A549 (cell line): Measurements from ENCODE around the gene TERB1. TPM values are rescaled to one million over a fixed set of nuclear protein-coding genes. Genes with fewer than 3 reads are reported as not detected.
A peak's percentile ranks its signal among the peaks of the same experiment; 100 is the strongest.

Source experiments
- CBX2 ChIP-seq: fragments of 200-600 bp; sonication (generic); IDR thresholded peaks from 2 replicates; pipeline ENCODE4 v1.6.1; 2016; ENCODE audit warnings: low read depth, mild to moderate bottlenecking, borderline replicate concordance
- EHF ChIP-seq: fragments of 250-450 bp; sonication (Bioruptor Pico); IDR thresholded peaks from 2 replicates; pipeline ENCODE4 v1.5.0; 2020; ENCODE audit warnings: mild to moderate bottlenecking
- EHMT2 ChIP-seq: fragments of 200-600 bp; sonication (generic); IDR thresholded peaks from 2 replicates; pipeline ENCODE4 v1.6.1; 2016; ENCODE audit warnings: antibody characterized with exemption, low read depth, mild to moderate bottlenecking, moderate library complexity
- ESRRA ChIP-seq: fragments of 150-350 bp; IDR thresholded peaks from 2 replicates; pipeline ENCODE4 v1.6.1; 2014; ENCODE audit warnings: mild to moderate bottlenecking, low read length, borderline replicate concordance
- FOXS1 ChIP-seq: fragments of 250-450 bp; sonication (Bioruptor Pico); IDR thresholded peaks from 2 replicates; pipeline ENCODE4 v1.5.0; 2020; ENCODE audit warnings: mild to moderate bottlenecking, moderate library complexity
- JUN ChIP-seq, 2 experiments: fragments of >200 bp; sonication (Bioruptor Twin); formaldehyde crosslinking; IDR thresholded peaks; 2 replicates in 1 of 2; 3 replicates in 1 of 2; pipeline ENCODE4 v1.6.1; 2016 to 2017
- JUNB ChIP-seq: fragments of >200 bp; sonication (Bioruptor Twin); formaldehyde crosslinking; IDR thresholded peaks from 2 replicates; pipeline ENCODE4 v1.6.1; 2016
- KDM1A ChIP-seq: fragments of 200-600 bp; sonication (generic); IDR thresholded peaks from 2 replicates; pipeline ENCODE4 v1.6.1; 2016; ENCODE audit warnings: low read depth, mild to moderate bottlenecking
- KDM5A ChIP-seq: fragments of 200-600 bp; sonication (generic); IDR thresholded peaks from 2 replicates; pipeline ENCODE4 v1.6.1; 2016; ENCODE audit warnings: antibody characterized with exemption, mild to moderate bottlenecking
- MAZ ChIP-seq: fragments of 150-350 bp; IDR thresholded peaks from 2 replicates; pipeline ENCODE4 v1.6.1; 2014; ENCODE audit warnings: antibody characterized with exemption, low read depth, low read length, borderline replicate concordance
- MYC ChIP-seq: IDR thresholded peaks from 2 replicates; pipeline ENCODE4 v1.6.1; 2012; ENCODE audit warnings: mild to moderate bottlenecking, inconsistent platforms, low read length, improper control_type of control experiment, borderline replicate concordance
- NFE2L2 ChIP-seq: fragments of 150-350 bp; conservative IDR thresholded peaks from 2 replicates; pipeline ENCODE4 v1.6.1; 2014; ENCODE audit warnings: low read length
- POLR2AphosphoS2 ChIP-seq: conservative IDR thresholded peaks from 2 replicates; pipeline ENCODE4 v1.6.1; 2012; ENCODE audit warnings: low read length, improper control_type of control experiment, inconsistent platforms
- RARB ChIP-seq: fragments of 250-450 bp; sonication (Bioruptor Pico); IDR thresholded peaks from 2 replicates; pipeline ENCODE4 v1.8.0; 2021; ENCODE audit warnings: mild to moderate bottlenecking, moderate library complexity
- RNF2 ChIP-seq: fragments of 200-600 bp; sonication (generic); IDR thresholded peaks from 2 replicates; pipeline ENCODE4 v1.6.1; 2016; ENCODE audit warnings: low read depth, mild to moderate bottlenecking, antibody characterized with exemption, moderate library complexity, borderline replicate concordance
- SMC3 ChIP-seq: fragments of >200 bp; sonication (Bioruptor Twin); formaldehyde crosslinking; IDR thresholded peaks from 3 replicates; pipeline ENCODE4 v1.6.1; 2018; ENCODE audit warnings: inconsistent platforms
- ZNF302 ChIP-seq: fragments of 250-450 bp; sonication (Bioruptor Pico); IDR thresholded peaks from 2 replicates; pipeline ENCODE4 v1.9.0; 2021; ENCODE audit warnings: inconsistent platforms, mild to moderate bottlenecking, moderate library complexity
- polyA plus RNA-seq, 4 experiments: library from polyadenylated mRNA; depleted of rRNA in 3 of 4; stranded (reverse); fragments of >200 nt; fragmentation: RNase III in 1 of 4; extraction: RNeasy Plus Mini Kit Qiagen cat#74134 plus additional on column Dnase treatment in 1 of 4; gene quantifications; 2 replicates in 3 of 4; 3 replicates in 1 of 4; pipeline ENCODE4 v1.2.3, GENCODE V29; 2011 to 2017
- TF ChIP-seq, protein P1 (sequence below): fragments of >200 bp; sonication (Bioruptor Twin); formaldehyde crosslinking; IDR thresholded peaks from 3 replicates; pipeline ENCODE4 v1.5.1; 2016
- TF ChIP-seq, protein P2 (sequence below): fragments of >200 bp; sonication (Bioruptor Twin); formaldehyde crosslinking; IDR thresholded peaks from 2 replicates; pipeline ENCODE4 v1.6.1; 2016
- TF ChIP-seq, protein P3 (sequence below): fragments of 250-450 bp; sonication (Bioruptor Pico); IDR thresholded peaks from 2 replicates; pipeline ENCODE4 v1.5.0; 2021; ENCODE audit warnings: mild to moderate bottlenecking, moderate library complexity, borderline replicate concordance
- TF ChIP-seq, protein P4 (sequence below): fragments of 200-600 bp; sonication (generic); IDR thresholded peaks from 2 replicates; pipeline ENCODE4 v1.6.1; 2016; ENCODE audit warnings: antibody characterized with exemption, mild to moderate bottlenecking, moderate library complexity
- TF ChIP-seq, protein P5 (sequence below): fragments of 150-350 bp; IDR thresholded peaks from 2 replicates; pipeline ENCODE4 v1.6.1; 2014; ENCODE audit warnings: low read depth, mild to moderate bottlenecking, low read length
- TF ChIP-seq, protein P6 (sequence below): fragments of 250-450 bp; sonication (Bioruptor Pico); IDR thresholded peaks from 2 replicates; pipeline ENCODE4 v1.5.0; 2020; ENCODE audit warnings: low read depth, mild to moderate bottlenecking, moderate library complexity

TERB1 gene
- polyA plus RNA-seq, 2 of the 4 experiments (the other 2 are of a cell fraction): 0.17 to 0.18 TPM

DNA sequence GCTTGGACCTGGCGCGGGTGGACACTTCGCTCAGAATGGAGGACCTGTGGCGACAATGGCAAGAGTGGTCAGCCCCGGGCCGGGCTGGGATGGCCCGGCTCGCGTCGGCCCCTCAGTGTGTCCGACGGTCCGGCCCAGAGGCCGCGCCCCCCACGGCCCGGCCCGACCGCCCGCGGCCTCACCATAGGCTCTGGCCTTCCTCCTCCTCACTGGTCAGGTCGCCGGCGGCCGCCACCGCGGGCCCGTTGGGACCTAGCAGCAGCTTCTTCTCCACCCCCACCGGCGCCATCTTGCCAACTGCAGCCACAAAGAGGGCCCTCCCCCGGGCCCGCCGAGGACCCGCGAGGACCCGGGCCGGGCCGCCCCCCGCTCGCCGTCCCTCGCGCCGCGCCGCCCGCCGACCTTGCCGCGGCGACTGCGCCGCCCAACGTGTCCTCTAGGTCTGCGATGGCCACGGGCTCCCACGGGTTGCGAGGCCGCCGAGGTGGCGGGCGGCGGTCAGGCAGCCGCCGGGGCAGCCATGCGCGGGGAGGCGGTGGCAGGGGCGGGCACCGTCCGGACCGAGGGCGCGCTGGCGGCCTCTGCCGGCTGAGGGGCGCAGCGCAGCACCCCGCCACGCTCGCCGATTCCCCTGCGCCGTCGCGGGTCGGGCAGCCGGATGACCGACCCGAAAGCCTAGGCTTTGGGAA, 49.9 kb downstream of the TERB1 start, which contains the start of gene DYNC1LI2 (continued):
- TF ChIP-seq, protein P1, sequence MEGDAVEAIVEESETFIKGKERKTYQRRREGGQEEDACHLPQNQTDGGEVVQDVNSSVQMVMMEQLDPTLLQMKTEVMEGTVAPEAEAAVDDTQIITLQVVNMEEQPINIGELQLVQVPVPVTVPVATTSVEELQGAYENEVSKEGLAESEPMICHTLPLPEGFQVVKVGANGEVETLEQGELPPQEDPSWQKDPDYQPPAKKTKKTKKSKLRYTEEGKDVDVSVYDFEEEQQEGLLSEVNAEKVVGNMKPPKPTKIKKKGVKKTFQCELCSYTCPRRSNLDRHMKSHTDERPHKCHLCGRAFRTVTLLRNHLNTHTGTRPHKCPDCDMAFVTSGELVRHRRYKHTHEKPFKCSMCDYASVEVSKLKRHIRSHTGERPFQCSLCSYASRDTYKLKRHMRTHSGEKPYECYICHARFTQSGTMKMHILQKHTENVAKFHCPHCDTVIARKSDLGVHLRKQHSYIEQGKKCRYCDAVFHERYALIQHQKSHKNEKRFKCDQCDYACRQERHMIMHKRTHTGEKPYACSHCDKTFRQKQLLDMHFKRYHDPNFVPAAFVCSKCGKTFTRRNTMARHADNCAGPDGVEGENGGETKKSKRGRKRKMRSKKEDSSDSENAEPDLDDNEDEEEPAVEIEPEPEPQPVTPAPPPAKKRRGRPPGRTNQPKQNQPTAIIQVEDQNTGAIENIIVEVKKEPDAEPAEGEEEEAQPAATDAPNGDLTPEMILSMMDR: peak; percentile 91
- TF ChIP-seq, protein P2, sequence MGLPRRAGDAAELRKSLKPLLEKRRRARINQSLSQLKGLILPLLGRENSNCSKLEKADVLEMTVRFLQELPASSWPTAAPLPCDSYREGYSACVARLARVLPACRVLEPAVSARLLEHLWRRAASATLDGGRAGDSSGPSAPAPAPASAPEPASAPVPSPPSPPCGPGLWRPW: no peak
- TF ChIP-seq KDM1A (no peak), MAZ (no peak), KDM5A (peak; percentile 74), SMC3 (peak; percentile 70), NFE2L2 (no peak), CBX2 (no peak), POLR2AphosphoS2 (no peak), ZNF302 (CRISPR knock-in tag) (no peak), RNF2 (no peak), FOXS1 (no peak), JUNB (no peak), EHMT2 (no peak), ESRRA (no peak), JUN (IDR thresholded peaks at IDR 0.05) (peak; percentile 96 to 98), EHF (no peak), RARB (no peak), MYC (0 out of 2 replicates have a peak, but pooled peaks have one; percentile 52)
- TF ChIP-seq, protein P3, sequence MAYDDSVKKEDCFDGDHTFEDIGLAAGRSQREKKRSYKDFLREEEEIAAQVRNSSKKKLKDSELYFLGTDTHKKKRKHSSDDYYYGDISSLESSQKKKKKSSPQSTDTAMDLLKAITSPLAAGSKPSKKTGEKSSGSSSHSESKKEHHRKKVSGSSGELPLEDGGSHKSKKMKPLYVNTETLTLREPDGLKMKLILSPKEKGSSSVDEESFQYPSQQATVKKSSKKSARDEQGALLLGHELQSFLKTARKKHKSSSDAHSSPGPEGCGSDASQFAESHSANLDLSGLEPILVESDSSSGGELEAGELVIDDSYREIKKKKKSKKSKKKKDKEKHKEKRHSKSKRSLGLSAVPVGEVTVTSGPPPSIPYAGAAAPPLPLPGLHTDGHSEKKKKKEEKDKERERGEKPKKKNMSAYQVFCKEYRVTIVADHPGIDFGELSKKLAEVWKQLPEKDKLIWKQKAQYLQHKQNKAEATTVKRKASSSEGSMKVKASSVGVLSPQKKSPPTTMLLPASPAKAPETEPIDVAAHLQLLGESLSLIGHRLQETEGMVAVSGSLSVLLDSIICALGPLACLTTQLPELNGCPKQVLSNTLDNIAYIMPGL (CRISPR knock-in tag): no peak
- TF ChIP-seq, protein P4, sequence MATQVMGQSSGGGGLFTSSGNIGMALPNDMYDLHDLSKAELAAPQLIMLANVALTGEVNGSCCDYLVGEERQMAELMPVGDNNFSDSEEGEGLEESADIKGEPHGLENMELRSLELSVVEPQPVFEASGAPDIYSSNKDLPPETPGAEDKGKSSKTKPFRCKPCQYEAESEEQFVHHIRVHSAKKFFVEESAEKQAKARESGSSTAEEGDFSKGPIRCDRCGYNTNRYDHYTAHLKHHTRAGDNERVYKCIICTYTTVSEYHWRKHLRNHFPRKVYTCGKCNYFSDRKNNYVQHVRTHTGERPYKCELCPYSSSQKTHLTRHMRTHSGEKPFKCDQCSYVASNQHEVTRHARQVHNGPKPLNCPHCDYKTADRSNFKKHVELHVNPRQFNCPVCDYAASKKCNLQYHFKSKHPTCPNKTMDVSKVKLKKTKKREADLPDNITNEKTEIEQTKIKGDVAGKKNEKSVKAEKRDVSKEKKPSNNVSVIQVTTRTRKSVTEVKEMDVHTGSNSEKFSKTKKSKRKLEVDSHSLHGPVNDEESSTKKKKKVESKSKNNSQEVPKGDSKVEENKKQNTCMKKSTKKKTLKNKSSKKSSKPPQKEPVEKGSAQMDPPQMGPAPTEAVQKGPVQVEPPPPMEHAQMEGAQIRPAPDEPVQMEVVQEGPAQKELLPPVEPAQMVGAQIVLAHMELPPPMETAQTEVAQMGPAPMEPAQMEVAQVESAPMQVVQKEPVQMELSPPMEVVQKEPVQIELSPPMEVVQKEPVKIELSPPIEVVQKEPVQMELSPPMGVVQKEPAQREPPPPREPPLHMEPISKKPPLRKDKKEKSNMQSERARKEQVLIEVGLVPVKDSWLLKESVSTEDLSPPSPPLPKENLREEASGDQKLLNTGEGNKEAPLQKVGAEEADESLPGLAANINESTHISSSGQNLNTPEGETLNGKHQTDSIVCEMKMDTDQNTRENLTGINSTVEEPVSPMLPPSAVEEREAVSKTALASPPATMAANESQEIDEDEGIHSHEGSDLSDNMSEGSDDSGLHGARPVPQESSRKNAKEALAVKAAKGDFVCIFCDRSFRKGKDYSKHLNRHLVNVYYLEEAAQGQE: no peak
- TF ChIP-seq, protein P5, sequence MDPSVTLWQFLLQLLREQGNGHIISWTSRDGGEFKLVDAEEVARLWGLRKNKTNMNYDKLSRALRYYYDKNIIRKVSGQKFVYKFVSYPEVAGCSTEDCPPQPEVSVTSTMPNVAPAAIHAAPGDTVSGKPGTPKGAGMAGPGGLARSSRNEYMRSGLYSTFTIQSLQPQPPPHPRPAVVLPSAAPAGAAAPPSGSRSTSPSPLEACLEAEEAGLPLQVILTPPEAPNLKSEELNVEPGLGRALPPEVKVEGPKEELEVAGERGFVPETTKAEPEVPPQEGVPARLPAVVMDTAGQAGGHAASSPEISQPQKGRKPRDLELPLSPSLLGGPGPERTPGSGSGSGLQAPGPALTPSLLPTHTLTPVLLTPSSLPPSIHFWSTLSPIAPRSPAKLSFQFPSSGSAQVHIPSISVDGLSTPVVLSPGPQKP: no peak
- TF ChIP-seq, protein P6, sequence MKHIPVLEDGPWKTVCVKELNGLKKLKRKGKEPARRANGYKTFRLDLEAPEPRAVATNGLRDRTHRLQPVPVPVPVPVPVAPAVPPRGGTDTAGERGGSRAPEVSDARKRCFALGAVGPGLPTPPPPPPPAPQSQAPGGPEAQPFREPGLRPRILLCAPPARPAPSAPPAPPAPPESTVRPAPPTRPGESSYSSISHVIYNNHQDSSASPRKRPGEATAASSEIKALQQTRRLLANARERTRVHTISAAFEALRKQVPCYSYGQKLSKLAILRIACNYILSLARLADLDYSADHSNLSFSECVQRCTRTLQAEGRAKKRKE (CRISPR knock-in tag): no peak
